Right atrium auricular region (tissue), 2 donors: ENCODE results near the gene ZNF438. TPM values are rescaled to one million over a fixed set of nuclear protein-coding genes. Genes with fewer than 3 reads are reported as not detected.

Source experiments
- DNase-seq: peaks from one replicate; pipeline ENCODE4 v3.0.0-alpha.2; 2019; ENCODE audit warnings: low spot score
- H3K27ac ChIP-seq, 2 donors: fragments of 200-600 bp; sonication (generic); 1 replicate in 1 of 2; 2 replicates in 1 of 2; pipeline ENCODE4 v1.5.1; 2016 to 2019
- H3K27me3 ChIP-seq, 2 donors: fragments of 200-600 bp; sonication (generic); one replicate each; pipeline versions ENCODE4 v1.5.1 to v1.6.0; 2017 to 2019
- H3K36me3 ChIP-seq: fragments of 200-600 bp; sonication (generic); one replicate; pipeline ENCODE4 v1.5.1; 2016
- H3K4me1 ChIP-seq, 2 donors: fragments of 200-600 bp; sonication (generic); one replicate each; pipeline versions ENCODE4 v1.5.1 to v1.6.0; 2017 to 2019
- H3K4me3 ChIP-seq, 2 donors: fragments of 200-600 bp; sonication (generic); 1 replicate in 1 of 2; 2 replicates in 1 of 2; pipeline ENCODE4 v1.5.1; 2017 to 2019; ENCODE audit warnings: mild to moderate bottlenecking in 1 of 2, moderate library complexity in 1 of 2
- H3K9me3 ChIP-seq, 2 donors: fragments of 200-600 bp; sonication (generic); one replicate each; pipeline ENCODE4 v1.5.1; 2019
- CTCF ChIP-seq, 2 donors: fragments of 200-600 bp; sonication (generic); IDR thresholded peaks; one replicate each; pipeline ENCODE4 v1.5.1; 2019; ENCODE audit warnings: antibody characterized with exemption in 2 of 2
- total RNA-seq, 2 donors: library from RNA; depleted of rRNA; stranded (reverse); fragments of >200 nt; gene quantifications; one replicate each; pipeline ENCODE4 v1.1.0, GENCODE V29; 2016

Gene ZNF438
- total RNA-seq, 2 donors from 2014 or later: 13.4 to 14.5 TPM

DNA sequence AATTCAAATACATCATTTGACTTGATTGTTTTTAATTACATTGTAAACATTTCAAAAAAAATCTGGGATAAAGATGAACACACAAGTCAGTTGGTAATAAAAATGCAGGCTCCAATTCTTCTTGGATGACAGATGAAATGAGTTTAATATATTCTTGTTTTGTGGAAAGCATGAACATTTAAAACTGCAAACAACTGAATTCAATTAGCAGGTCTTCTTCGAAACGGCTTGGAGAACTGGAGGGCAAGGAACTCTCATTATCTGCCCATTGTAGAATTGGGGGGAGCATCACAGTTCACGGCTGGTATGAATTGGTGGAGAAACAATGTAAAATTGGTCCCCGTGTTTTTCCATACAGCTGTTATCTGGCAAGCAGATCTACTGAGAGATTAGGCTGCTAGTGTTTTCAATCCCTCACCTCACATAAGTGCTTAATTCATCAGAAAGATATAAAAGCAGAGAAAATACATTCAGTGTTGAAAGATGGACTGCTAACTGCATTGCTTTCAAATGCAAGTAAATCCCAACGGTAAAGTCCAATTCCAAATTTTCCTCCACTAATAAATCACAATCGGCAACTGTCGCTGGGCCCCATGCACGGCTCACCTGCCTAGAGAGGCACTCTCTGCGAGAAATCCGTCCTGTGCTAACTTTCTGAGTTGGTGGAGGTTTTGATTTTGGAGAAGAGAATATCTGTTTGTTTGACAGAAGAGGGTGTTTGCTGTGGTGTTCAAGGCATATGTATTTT lies 199.5 kb downstream of the ZNF438 start:
- Histone ChIP-seq H3K4me1 (peaks cover 0 to 15% of the 10 kb centered on the region in 2 donors), H3K27me3 (no peaks in the 10 kb centered on the region), H3K27ac (no peak overlapping the region), H3K4me3 (no peak overlapping the region), H3K36me3 (no peaks in the 10 kb centered on the region), H3K9me3 (no peaks in the 10 kb centered on the region)
- DNase-seq: no peak
- no peak for TF ChIP-seq CTCF (IDR thresholded peaks at IDR 0.05)

DNA sequence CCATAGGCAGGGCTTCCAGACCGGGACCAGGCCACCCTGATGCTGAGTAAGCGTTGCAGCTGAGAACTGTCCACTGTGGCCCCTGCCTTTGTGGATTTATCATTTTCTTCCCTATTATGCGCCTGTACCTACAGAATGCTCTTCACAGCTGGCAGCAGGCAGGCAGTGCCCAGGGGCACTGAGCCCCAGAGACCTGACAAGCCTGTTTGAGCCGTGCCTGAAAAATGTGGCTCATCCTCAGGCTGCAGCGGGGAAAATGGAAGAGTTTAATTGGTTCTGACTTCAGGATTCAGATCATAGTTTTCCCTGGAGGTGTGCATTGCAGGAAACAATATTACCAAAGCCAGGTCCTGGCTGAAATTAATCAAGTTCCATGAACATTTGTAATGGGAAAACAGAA lies 200.2 kb downstream of the ZNF438 start:
- no peaks in the 10 kb centered on the region for H3K9me3 ChIP-seq
- no peaks in the 10 kb centered on the region for H3K27me3 ChIP-seq
- H3K4me3 ChIP-seq: no peak overlapping the region
- no peak for DNase-seq
- H3K36me3 ChIP-seq: no peaks in the 10 kb centered on the region
- H3K4me1 ChIP-seq: peaks cover 0 to 15% of the 10 kb centered on the region in 2 donors
- TF ChIP-seq CTCF (IDR thresholded peaks at IDR 0.05): no peak
- no peak overlapping the region for H3K27ac ChIP-seq

DNA sequence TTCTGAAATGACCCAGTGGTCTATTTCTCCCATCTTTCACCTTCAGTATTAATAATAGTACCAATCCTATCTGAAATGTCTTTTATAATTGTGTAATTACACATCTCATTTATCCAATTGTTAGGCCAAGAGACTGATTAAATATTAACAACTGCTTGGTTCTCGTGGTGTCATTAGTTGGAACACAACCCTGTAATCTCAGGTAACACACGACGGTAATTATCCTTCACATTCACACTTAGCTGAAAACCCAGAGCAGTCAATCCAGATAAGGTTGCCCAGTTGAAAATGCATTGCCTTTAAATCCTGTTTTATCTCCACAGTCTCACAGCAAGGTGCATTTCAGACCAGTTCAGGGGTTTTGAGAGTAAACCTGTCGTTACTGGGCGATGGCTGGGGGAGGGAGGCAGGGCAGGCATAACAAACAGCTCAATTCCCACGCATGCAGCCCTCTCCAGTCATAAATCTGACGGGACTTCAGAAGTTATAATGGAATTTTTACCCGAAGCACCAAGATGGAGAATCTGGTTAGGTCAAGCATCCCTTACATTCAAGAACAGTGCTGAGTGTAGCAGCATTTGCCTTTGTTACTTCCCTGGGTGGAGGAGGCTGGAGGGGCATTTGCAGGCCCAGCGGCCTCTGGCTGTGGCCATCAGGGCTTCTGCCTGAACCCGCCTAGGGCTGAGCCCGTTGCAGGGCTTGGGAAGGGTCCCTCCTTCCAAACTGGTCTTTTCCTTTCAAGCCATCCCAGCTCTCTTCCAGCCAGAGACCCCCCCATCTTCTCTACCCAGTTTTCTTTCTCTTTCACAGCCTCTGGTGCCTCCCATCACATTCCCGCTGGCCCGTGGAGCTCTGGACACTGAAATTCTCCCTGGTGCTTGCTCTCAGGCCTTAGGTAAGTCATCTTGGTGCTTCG lies 201.1 kb downstream of the ZNF438 start:
- DNase-seq: no peak
- H3K4me1 ChIP-seq: peaks cover 0 to 15% of the 10 kb centered on the region in 2 donors
- no peaks in the 10 kb centered on the region for H3K27me3 ChIP-seq
- no peak overlapping the region for H3K4me3 ChIP-seq
- H3K36me3 ChIP-seq: no peaks in the 10 kb centered on the region
- no peak overlapping the region for H3K27ac ChIP-seq
- H3K9me3 ChIP-seq: no peaks in the 10 kb centered on the region
- no peak for TF ChIP-seq CTCF (IDR thresholded peaks at IDR 0.05)

DNA sequence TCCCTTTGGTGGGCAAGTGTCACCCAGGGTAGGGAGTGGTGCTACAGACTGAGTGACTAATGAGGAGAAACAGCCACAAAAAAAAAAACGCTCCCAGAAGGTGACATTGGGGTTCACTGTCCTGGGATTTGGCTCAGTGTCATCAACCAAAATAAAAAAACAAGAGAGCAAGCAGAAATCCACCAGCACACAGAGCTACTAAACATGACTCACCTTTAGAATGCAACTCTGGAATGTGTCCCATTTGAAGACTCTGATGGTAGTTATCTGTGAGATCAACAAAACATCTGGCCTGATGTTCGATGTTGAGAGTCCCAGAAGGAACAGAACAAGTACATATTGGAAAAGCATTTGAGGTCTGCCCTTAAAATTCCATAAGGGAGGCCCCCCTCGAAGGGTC lies 201.8 kb downstream of the ZNF438 start:
- Histone ChIP-seq H3K27me3 (no peaks in the 10 kb centered on the region), H3K9me3 (no peaks in the 10 kb centered on the region), H3K4me3 (no peak overlapping the region), H3K4me1 (peaks cover 0 to 15% of the 10 kb centered on the region in 2 donors), H3K36me3 (no peaks in the 10 kb centered on the region), H3K27ac (no peak overlapping the region)
- TF ChIP-seq CTCF (IDR thresholded peaks at IDR 0.05): no peak
- DNase-seq: no peak

DNA sequence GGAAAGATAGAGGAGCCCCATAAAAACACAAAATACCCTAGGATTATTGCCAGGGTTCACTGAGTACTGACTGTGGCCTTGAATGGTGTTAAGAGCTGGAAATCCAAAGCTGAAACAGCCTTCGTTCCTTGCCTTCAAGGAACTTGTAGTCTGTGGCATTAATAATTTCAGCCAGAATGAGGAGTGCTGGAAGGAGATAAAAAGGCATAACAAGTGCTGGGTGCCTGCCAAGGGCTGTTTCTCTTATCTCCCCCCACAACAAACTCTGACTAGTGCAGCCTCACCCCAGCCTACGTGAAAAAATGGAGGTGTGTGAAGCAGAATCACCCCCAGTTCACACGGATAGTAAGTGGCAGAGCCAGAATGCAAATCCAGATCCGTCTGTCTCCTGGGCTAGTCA lies 203.0 kb downstream of the ZNF438 start:
- peaks cover 0 to 15% of the 10 kb centered on the region in 2 donors for H3K4me1 ChIP-seq
- H3K27me3 ChIP-seq: no peaks in the 10 kb centered on the region
- no peaks in the 10 kb centered on the region for H3K36me3 ChIP-seq
- H3K9me3 ChIP-seq: no peaks in the 10 kb centered on the region
- DNase-seq: no peak
- H3K4me3 ChIP-seq: no peak overlapping the region
- H3K27ac ChIP-seq: no peak overlapping the region
- TF ChIP-seq CTCF (IDR thresholded peaks at IDR 0.05): no peak
